HG03103 (cell line): ENCODE data around the gene CD83.
A peak's percentile ranks its signal among the peaks of the same experiment; 100 is the strongest.

Experiments
- ATAC-seq: cut with Tn5 transposase; IDR thresholded peaks from one replicate; pipeline ENCODE4 v1.9.1; 2021; ENCODE audit warnings: low read depth; ENCODE audit not compliant: unreplicated experiment

CD83 gene

DNA sequence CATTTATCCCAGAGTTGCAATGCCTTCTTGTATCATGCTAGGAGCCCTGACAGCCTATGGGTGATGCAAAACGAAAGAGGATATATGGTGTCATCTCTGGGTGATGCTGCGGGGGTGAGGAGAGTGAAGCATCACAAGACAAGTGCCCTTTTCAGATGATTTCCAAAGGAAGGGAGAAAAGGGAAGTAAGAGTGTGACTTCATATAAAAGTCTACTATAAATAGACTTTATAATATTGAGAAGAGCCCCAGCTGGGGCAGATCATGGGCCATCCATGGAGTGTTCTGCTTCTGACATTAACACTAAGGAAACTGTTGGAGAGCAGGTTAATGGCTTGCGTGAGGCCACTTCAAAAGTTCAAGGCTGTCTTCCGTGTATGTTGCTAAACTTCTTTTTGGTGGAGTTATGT, 4.4 kb downstream of the CD83 start:
- peak; percentile 61 for ATAC-seq

DNA sequence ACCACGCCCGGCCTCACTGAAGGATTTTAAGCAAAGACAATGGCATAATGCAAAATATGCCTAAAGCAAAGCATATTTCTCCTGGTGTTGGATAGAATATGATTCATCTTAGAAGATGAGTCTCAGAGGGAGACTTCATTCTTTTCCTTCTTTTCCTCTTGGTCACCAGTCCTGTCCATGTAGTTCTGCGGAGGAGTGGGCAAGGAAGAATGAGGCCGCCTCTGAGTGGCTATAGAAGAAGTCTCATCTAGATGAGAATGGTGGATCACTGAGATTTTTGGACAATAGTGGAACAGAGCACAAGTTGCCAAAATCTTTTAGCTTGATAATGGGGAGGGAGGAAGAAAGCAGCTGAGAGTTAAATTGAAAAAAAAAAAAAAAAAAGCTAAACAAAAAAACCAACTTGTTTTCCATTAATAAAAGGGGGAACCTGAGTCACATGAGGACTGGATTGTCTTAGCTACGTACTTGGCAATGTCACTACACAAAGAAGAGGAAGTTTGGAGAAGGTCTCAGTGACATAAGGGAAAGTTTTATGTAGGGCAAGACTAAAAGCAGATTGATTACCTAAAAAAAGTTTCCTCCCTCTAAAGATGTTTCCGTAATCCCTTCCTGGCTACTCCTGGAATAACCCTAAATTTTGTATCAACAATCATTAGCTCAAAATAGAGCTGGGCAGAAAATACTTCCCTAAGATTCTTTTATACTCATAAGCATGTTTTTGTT, 6.0 kb downstream of the CD83 start:
- ATAC-seq: no peak

DNA sequence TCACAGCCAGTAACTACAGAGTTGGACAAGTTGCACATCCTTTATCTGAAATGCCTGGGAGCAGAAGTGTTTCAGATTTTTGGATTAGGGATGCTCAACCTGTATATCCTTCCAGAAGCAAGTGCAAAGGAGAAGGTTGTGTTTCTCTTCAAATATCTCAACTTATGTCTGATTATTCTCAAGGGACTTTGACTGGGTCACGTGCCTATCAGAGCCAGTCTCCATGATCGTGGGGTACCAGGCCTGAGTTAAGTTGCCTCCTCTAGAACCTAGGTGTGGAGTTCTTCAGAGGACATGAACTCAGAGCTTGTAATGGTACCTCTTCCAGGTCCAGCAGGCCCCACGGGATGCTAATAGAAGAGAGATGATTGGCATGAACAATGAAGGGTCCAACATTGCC, 7.8 kb downstream of the CD83 start:
- ATAC-seq: no peak

DNA sequence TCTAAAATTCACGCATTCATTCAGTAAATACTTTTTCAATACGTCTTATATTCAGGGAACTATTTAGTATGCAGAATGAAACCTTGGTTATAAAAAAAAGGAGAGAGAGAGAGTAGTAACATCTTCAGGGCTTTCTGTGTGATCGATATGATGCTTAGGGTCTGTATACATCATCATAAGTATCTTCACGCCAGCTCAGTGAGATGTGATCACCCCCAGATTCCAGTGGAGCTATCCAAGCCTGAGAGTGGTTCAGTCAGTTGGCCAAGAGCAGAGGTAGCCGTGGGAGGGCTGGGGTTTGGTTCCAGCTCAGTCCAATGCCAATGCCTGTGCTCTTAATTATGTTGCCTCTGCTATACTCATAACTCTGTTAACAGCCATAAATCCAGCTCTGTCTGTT, 8.6 kb downstream of the CD83 start:
- no peak for ATAC-seq

DNA sequence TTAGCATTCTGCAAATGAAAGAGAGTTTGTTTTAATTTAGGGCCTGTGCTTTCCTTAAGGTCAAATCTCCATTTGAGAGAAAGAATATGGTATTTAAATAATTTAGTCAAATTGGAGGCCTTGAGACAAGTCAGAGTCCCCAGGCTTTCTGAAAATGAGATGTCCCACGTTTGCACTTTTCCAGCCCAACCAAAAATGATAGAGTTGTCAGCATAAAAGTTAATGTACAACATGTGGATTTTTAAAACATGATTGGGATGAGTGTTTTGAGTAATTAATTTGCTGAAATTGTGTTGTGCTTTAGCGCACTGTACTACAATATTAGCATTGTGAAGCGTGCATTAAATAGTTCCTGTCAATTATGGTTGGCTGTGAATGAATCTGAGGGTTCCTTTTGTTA, 10.0 kb downstream of the CD83 start:
- ATAC-seq: no peak

DNA sequence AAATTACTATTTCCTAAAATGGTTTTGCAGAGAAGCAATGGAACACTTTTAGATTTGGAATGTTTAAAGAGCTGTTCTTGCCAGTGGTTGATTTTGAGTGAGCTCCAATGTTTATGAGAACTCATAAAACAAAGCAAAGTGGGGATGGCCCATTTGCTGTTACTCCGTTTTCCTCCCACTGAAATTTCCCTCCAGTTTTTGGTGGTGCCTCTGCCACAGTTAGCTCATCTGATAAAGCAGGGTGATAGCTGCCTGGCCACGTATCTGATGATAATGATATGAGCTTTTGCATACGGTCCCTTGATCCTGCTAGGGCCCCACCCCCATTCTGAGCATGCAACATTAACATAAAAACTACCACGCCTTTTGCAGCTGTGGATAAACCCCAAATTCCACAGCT, 10.4 kb downstream of the CD83 start:
- ATAC-seq: no peak

DNA sequence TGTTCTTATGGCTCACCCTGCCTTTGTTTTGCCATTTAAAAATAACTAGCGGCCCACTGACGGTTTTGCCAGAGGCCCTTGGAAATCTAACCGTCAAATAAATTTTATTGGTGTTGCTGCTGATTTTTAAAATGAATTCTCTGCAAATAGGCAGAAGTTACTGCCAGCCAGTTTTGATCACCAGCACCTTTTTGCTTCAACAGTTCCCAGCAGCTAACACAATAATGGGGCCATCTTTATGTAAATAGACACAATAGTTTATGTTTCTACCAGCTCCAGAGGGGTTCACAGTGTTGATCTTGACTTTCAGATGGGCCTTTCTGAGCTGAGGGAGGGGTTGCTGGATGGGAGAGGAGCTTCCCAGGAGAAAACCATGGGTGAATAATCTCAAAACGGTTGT, 11.2 kb downstream of the CD83 start:
- no peak for ATAC-seq

DNA sequence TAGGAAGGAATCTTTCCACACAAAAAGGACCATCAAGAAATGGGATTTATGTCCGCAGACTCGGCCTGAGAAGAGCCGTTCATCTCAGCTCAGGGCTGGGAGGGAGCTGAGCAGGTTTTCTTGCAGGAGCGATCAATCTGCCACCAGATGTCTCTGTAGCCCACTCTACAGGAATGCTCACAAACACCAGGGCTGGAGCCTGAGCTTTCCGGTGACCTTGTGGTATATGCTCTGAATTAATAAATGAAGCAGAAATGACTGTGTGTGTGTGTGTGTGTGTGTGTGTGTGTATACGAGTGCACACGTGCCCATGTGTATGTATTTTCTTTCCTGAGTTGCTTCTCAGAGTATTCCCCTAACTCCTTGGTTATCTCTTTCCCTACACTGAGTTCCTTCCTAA, 12.0 kb downstream of the CD83 start:
- peak; percentile 75 for ATAC-seq

DNA sequence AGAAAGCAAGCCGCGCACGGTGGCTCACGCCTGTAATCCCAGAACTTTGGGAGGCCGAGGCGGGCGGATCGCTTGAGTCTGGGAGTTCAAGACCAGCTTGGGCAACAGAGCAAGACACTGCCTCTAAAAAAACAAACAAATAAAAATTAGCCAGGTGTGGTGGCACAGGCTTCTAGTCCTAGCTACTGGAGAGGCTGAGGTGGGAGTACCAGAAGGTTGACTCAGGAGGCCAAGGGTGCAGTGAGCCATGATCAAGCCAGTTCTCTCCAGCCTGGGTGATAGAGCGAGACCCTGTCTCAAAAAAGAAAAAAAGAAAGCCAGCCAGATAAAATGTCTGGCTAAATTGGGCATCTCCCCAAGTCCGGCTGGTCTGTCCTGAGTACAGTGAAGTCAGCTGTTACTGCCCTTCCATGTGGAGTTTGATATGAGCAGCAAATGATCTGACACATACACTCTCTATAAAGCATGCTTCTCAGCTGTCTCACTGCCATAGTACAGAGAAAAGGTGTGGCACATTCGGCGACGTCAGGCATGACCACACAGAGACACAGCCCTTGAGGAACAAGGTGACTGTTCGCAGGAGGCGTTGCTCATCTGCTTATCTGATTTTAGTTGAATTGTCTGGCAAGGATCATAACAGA, 13.0 kb downstream of the CD83 start:
- no peak for ATAC-seq

DNA sequence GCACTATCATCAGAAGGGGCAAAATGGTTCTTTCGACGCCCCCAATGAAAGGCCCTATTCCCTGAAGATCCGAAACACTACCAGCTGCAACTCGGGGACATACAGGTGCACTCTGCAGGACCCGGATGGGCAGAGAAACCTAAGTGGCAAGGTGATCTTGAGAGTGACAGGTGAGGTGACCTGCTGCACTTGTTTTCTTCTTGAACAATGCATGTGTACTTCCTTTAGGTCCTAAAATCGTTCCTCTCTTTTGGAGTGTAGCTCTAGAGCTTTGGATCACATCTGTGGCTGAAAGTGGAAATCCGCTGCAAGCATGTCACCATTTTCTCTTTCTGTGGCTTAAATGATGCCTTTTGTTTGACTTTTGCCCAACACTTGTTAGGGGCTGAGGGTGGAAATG, 14.0 kb downstream of the CD83 start:
- no peak for ATAC-seq

DNA sequence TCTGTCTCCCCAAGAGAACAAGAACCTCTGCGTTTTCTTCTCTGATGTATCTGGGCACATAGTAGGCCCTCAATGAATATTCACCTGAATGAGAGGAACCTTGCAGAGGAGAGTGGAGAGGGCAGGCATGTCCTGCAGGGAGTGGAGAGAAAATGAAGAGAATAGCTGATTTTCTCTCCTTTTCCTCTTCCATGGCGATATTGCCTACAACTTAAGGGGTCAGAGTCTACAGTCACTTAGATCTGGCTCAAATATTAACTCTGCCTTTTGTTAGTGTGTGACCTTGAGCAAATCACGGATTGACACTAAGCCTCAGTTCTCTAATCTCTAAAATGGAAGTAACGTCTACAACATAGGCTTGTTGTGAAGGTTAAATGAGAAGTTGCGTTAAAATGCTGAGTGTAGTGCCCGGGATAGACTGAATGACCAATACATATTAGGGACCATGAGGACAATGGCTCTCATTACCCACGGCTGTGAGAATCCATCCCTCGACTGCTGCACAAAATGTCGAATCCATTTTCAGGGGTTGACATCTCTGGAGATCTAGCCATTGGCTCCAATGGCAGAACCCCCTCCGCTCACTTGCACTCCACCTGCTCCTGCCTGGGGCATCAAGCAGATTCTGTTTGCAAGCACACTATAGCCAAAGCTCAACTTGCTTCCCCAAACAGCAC, 14.8 kb downstream of the CD83 start:
- no peak for ATAC-seq

DNA sequence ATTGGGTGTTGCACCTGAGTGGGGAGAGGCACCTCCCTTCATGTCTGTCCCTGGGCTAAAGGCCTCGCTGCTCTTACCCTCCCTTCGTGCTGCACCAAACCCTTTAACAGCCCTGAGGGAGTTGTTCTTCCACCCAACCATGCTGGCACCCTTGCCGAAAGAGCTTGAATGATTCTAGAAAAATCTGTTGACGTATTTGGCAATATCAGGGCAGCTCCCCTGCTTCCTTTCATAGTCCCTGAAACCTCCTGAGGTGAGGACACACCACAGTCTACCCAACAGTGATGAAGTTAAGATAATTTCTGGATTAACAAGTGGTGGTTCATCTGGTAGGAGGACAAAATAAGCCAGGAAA, 15.3 kb downstream of the CD83 start:
- no peak for ATAC-seq

DNA sequence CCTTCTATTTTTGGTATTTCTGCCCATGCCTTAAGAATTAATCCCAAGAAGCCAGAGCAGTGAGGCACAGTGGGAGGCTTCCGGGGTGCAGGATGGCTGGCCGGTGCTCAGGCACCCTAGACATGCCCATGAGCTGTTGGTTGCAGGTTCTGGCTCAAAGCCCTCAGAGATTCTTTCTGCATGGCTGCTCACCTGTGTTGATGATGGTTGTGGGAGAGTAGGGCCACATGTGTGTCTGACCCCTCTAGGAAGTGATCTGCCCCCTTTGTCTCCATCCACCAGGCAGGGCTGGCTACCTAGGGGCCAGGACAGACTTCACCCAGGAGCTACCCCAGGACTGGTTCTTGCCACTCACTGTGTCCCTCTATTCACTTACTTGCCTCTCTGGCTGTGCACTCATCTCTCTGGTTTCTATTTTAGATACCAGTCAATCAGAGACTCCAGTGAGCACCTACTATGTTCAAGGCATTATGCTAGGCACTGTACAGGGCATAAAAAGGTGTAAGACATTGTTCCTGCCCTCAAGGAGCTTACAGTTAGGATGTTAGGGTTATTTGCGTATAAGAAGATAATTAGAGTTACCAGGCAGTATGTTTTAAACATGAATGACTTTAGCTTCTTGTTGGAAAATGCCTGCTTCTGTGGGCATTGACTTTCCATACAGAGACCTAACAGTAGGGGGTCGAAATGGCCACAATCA, 16.8 kb downstream of the CD83 start:
- no peak for ATAC-seq

DNA sequence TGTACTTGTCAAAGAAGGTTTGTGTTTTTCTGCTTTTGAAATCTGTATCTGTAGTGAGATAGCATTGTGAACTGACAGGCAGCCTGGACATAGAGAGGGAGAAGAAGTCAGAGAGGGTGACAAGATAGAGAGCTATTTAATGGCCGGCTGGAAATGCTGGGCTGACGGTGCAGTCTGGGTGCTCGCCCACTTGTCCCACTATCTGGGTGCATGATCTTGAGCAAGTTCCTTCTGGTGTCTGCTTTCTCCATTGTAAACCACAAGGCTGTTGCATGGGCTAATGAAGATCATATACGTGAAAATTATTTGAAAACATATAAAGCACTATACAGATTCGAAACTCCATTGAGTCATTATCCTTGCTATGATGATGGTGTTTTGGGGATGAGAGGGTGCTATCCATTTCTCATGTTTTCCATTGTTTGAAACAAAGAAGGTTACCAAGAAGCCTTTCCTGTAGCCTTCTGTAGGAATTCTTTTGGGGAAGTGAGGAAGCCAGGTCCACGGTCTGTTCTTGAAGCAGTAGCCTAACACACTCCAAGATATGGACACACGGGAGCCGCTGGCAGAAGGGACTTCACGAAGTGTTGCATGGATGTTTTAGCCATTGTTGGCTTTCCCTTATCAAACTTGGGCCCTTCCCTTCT, 18.4 kb downstream of the CD83 start:
- ATAC-seq: no peak

DNA sequence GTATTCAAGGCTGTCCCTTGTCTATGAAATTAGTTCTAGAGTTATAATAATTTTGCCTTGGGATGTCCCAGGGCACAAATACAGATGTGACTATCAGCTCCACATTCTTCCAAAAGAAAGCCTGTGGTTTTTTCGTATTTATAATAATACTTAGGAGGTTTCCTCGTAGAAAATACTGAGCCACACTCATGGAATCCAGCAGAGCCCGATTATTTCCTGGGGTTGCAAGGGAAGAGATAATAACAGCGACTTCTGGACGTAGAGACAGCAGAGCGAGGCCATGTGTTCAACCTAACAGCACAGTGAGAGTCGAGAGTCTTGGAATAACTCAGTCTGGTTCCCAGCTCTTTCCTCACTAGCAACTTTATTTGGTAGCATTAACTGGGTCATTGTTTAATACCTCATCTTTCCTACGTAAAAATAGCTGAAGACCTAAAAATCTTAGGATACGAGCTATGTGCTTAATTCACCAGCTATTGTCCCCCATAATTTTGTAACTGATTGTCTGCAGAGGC, 21.2 kb downstream of the CD83 start:
- no peak for ATAC-seq

DNA sequence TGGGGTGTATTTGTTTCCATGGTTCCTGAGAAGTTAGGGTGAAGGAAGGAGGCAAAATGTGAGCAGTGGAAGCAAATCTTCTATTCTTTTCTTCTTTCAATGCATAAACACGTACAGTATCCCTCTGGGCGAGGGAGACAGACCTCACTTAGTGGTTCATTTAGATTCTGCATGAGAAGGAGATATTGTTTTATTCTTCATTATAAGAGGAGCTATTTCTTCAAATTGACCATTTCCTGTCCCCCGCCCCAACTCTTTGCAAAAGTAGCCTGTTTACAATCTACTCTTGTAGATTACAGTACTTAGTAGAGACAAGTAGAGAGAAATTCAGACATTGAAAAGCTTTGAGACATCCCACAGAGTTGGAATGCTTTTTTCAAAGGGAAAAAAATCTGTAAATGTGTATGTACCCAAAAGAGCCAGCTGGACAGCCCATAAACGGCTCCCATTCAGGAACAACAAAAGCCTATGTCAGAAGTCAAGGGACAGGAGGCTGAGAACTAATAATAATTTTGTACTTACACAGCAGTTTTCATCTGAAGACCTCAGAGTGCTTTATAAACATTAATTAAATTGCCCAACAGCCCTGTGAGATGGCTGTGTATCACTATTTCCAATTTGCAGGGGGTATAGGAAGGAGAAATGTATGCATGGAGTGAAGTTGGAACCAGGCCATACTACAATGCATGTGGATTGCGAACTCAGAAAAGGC, 23.9 kb downstream of the CD83 start:
- no peak for ATAC-seq

DNA sequence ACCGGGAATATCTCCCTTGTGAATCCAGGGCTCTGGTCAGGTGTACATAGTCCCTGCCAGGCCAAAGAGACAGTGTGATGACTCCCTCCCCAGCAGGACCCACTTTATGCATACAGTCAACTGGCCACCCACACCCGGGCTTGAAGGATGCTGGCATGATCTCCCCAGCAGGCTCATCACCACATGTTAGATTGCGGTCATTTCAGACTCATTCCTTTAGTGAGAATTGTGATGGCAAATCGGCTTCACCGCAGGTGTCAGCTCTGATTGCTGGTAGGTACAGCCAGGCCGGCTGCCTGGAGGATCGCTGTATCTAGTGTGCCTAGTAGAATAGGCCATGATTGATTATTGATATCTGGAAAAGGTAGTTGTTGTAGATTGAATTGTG, 24.5 kb downstream of the CD83 start:
- ATAC-seq: no peak

DNA sequence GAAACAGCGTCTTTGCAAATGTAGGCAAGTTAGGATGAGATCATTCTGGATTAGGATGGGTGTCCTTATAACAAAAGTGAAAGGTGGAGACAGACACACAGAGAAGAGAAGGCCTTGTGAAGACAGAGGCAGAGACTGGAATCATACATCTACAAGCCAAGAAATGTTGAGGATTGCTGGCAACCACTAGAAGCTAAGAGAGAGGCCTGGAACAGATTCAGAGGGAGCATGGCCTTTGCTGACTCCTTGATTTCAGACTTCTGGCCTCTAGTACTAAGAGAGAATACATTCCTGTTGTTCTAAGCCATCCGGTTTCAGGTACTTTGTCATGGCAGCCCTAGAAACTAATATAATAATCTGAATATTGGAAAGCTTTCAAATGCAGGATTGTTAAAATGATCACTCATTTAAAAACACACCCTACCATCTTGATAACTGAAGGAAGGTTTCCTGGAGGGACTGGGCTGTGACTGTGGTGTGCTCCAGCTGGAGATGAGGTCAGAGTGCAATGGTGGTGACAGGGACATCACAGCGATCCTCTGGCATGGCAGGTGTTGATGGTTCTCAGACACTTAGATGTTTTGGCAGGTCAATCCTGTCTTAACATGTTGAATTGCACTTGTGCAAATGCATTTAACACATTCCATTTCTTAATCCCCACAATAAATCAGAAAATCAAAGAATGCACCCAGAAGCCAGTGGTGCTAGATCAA, 25.1 kb downstream of the CD83 start:
- ATAC-seq: no peak

DNA sequence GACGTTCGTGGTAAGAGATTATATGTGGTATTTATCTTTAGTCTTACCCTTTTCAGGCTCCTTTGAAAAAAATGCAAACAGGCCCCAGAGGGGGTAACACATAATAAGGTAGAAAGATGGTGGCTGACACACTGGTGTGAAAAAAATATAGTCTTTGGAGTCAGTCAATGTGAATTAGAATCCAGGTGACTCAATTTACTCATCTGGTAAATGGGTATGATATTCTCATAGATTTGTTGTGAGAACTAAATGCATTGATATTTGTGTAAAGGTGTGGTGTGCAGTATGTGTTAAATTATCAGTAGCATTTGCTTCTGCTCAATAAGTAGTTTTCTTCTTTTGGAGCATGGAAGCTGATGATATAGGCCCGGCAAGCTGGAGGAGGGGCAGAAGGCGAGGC, 25.7 kb downstream of the CD83 start:
- ATAC-seq: no peak

DNA sequence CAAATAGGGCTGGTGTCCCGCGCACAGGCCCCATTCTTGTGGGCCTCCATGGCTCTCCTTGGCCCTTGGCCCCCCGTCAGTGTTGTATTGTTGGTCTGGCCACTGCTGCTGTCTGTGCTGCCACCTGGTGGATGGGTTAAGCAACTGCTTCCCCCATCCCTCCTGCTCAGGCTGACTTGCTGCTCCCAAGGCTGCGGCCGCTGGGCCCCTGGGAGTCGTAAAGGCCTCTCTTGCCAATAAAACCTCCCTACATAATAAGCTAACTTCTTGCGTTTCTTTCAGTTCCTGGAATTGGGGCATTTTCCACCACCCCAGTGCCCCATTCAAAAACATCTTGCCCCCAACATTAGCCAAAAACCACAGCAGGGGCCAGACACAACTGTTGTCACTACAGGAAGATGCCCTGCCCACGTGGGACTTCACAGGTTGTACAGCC, 27.1 kb downstream of the CD83 start:
- no peak for ATAC-seq
